ENCODE measurements around the gene NPRL2. TPM values are rescaled to one million over a fixed set of nuclear protein-coding genes. Genes with fewer than 3 reads are reported as not detected.

The NPRL2 gene
- total and polyA plus RNA-seq, 2 donors (not counting 1 experiment from before 2014, with no cell fraction given): 21.4 to 27.2 TPM

DNA sequence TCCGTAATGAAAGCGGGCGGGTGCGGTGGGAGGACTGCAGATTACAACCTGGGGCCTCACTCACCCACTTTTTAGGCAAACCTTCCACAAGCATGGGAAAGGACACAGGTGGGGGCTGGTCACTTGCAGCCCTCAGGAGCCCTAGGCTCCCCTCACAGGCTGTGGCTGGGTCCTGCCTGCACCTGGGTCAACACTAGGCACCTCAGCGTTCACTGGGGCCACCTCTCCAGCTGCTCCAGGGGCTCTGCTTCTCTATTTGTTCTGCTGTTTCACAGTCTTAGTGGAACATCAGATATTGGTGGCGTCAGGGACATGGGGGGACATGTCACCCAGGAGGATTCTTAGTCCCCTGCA, 38.8 kb upstream of the NPRL2 start:
- H3K4me3 ChIP-seq (replicated peaks in 1 of 4; ENCODE audit: control extremely low read depth in 1 of 4, insufficient read depth in 1 of 4, low read depth in 3 of 4, low read length in 4 of 4): no peak overlapping the region
- no peak for DNase-seq (ENCODE audit: low read depth in 2 of 2)
- H3K4me1 ChIP-seq (ENCODE audit: control insufficient read depth, extremely low read depth, insufficient read depth, low read length): no peaks in the 10 kb centered on the region
- H3K79me2 ChIP-seq (ENCODE audit: control insufficient read depth, insufficient read depth, low read length): no peaks in the 10 kb centered on the region
- no peak overlapping the region for H3K4me2 ChIP-seq (ENCODE audit: extremely low read depth, insufficient read depth, low read length)
- no peak for TF ChIP-seq CTCF (conservative IDR thresholded peaks at IDR 0.05 in 1 of 2, IDR thresholded peaks at IDR 0.05 in 1 of 2; ENCODE audit: low read depth in 1 of 2, low read length in 2 of 2)
- no peak for TF ChIP-seq EZH2 (IDR thresholded peaks at IDR 0.05; ENCODE audit: low read length, missing control alignments)
- H4K20me1 ChIP-seq (ENCODE audit: control insufficient read depth, extremely low read depth, insufficient read depth, low read length): no peaks in the 10 kb centered on the region
- H3K36me3 ChIP-seq (ENCODE audit: control insufficient read depth, insufficient read depth, low read length): no peaks in the 10 kb centered on the region
- no peak overlapping the region for H2AFZ ChIP-seq (ENCODE audit: low read length)
- H3K27ac ChIP-seq (ENCODE audit: insufficient read depth, low read length): no peak overlapping the region
- H3K9ac ChIP-seq (ENCODE audit: insufficient read depth, low read length): no peak overlapping the region
- H3K9me3 ChIP-seq (ENCODE audit: control insufficient read depth, insufficient read depth, low read depth, low read length): no peaks in the 10 kb centered on the region
- no peaks in the 10 kb centered on the region for H3K27me3 ChIP-seq (ENCODE audit: control insufficient read depth, insufficient read depth, low read length)

DNA sequence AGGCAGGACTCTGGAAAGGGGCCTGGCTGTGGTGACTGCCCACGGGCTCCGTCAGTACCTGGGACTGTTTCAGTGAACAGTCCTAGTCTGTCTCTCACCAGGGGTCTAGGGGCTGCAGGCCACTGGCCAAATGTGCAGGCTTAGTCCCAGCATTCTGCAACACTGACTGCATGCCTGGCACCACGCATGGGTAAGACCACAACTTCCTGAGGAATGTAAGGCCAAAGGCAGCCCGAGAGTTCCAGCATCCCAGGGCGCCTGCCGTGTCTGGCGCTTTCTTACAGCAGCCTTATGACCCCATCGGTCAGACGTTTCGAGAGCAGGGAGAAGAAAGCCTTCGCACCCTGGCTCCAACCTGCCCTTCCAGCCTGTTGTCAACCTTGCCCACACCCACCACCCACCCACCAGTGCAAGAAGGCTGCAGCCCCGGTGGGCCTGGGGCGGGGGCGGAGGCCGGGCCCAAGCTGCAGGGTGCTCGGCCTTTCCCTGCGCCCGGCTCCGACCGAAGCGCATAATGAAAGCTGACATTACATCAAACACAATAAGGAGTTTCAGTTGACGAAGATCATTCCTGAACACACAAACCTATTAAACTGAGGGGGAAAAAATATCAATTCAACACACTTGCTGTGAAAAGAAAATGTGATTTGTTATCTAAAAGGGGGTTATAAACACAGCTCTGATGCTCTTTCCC, 38.3 kb upstream of the NPRL2 start:
- H3K27me3 ChIP-seq (ENCODE audit: control insufficient read depth, insufficient read depth, low read length): no peaks in the 10 kb centered on the region
- no peak overlapping the region for H3K27ac ChIP-seq (ENCODE audit: insufficient read depth, low read length)

More for the DNA sequence above, 38.3 kb upstream of the NPRL2 start:
- Histone ChIP-seq H3K9ac (ENCODE audit: insufficient read depth, low read length) (no peak overlapping the region), H3K4me3 (replicated peaks in 1 of 4; ENCODE audit: control extremely low read depth in 1 of 4, insufficient read depth in 1 of 4, low read depth in 3 of 4, low read length in 4 of 4) (no peak overlapping the region), H3K36me3 (ENCODE audit: control insufficient read depth, insufficient read depth, low read length) (no peaks in the 10 kb centered on the region), H3K9me3 (ENCODE audit: control insufficient read depth, insufficient read depth, low read depth, low read length) (no peaks in the 10 kb centered on the region), H4K20me1 (ENCODE audit: control insufficient read depth, extremely low read depth, insufficient read depth, low read length) (no peaks in the 10 kb centered on the region), H3K79me2 (ENCODE audit: control insufficient read depth, insufficient read depth, low read length) (no peaks in the 10 kb centered on the region), H3K4me2 (ENCODE audit: extremely low read depth, insufficient read depth, low read length) (no peak overlapping the region), H3K4me1 (ENCODE audit: control insufficient read depth, extremely low read depth, insufficient read depth, low read length) (no peaks in the 10 kb centered on the region), H2AFZ (ENCODE audit: low read length) (no peak overlapping the region)
- no peak for TF ChIP-seq EZH2 (IDR thresholded peaks at IDR 0.05; ENCODE audit: low read length, missing control alignments)
- no peak for TF ChIP-seq CTCF (conservative IDR thresholded peaks at IDR 0.05 in 1 of 2, IDR thresholded peaks at IDR 0.05 in 1 of 2; ENCODE audit: low read depth in 1 of 2, low read length in 2 of 2)
- peak in 1 of 2 donors; percentile 44 for DNase-seq (ENCODE audit: low read depth in 2 of 2)
